Mesenchymal stem cell (in vitro differentiated cells and primary cell): ENCODE results near the gene GIN1.
A peak's percentile ranks its signal among the peaks of the same experiment; 100 is the strongest.

ENCODE experiments used
- DNase-seq: peaks from one replicate; pipeline ENCODE4 v3.0.0-alpha.2; 2013
- H2AFZ ChIP-seq: one replicate; pipeline ENCODE4 v1.6.1; 2013; ENCODE audit warnings: low read depth, mild to moderate bottlenecking, control low read depth, inconsistent platforms, low read length, moderate library complexity
- H2AK5ac ChIP-seq: 2 replicates; pipeline ENCODE4 v1.6.1; 2013; ENCODE audit warnings: low read length, moderate library complexity, mild to moderate bottlenecking, inconsistent platforms; ENCODE audit not compliant: severe bottlenecking
- H2BK120ac ChIP-seq: one replicate; pipeline ENCODE4 v1.6.1; 2013; ENCODE audit warnings: low read depth, mild to moderate bottlenecking, inconsistent platforms, low read length, moderate library complexity
- H2BK12ac ChIP-seq, 2 experiments: one replicate each; pipeline ENCODE4 v1.6.1; 2013; ENCODE audit warnings: inconsistent platforms in 2 of 2, low read length in 2 of 2, mild to moderate bottlenecking in 2 of 2, moderate library complexity in 2 of 2, control low read depth in 1 of 2
- H2BK15ac ChIP-seq: one replicate; pipeline ENCODE4 v1.6.1; 2013; ENCODE audit warnings: mild to moderate bottlenecking, low read depth, inconsistent platforms; ENCODE audit not compliant: poor library complexity, severe bottlenecking
- H2BK5ac ChIP-seq: 2 replicates; pipeline ENCODE4 v1.6.1; 2013; ENCODE audit warnings: low read depth, mild to moderate bottlenecking, low read length, control low read depth, inconsistent platforms; ENCODE audit not compliant: poor library complexity, severe bottlenecking
- H3K14ac ChIP-seq, 2 experiments: one replicate each; pipeline ENCODE4 v1.6.1; 2013; ENCODE audit warnings: inconsistent platforms in 2 of 2, low read length in 2 of 2, control low read depth in 1 of 2, mild to moderate bottlenecking in 1 of 2, moderate library complexity in 1 of 2
- H3K18ac ChIP-seq, 2 experiments: one replicate each; pipeline ENCODE4 v1.6.1; 2013; ENCODE audit warnings: inconsistent platforms in 2 of 2, low read length in 2 of 2, control low read depth in 1 of 2, low read depth in 1 of 2, mild to moderate bottlenecking in 1 of 2
- H3K23ac ChIP-seq, 2 experiments: one replicate each; pipeline ENCODE4 v1.6.1; 2013; ENCODE audit warnings: inconsistent platforms in 2 of 2, low read length in 2 of 2, mild to moderate bottlenecking in 2 of 2, moderate library complexity in 2 of 2, control low read depth in 1 of 2
- H3K27ac ChIP-seq: 2 replicates; pipeline ENCODE4 v1.5.1; 2013; ENCODE audit warnings: mild to moderate bottlenecking, moderate library complexity, low read length, control low read depth, inconsistent platforms; ENCODE audit not compliant: poor library complexity, severe bottlenecking
- H3K27me3 ChIP-seq, 2 experiments: 2 replicates each; pipeline versions ENCODE4 v1.6.1 to v1.7.0; 2013; ENCODE audit warnings: low read length in 2 of 2, mild to moderate bottlenecking in 2 of 2, moderate library complexity in 2 of 2, control low read depth in 1 of 2, inconsistent platforms in 1 of 2; ENCODE audit not compliant: control insufficient read depth in 1 of 2, insufficient read depth in 1 of 2
- H3K36me3 ChIP-seq, 2 experiments: 2 replicates each; pipeline versions ENCODE4 v1.6.1 to v1.7.0; 2013; ENCODE audit warnings: low read length in 2 of 2, control low read depth in 1 of 2, inconsistent platforms in 1 of 2, low read depth in 1 of 2, mild to moderate bottlenecking in 1 of 2; ENCODE audit not compliant: insufficient read depth in 2 of 2, control insufficient read depth in 1 of 2
- H3K4ac ChIP-seq, 2 experiments: one replicate each; pipeline ENCODE4 v1.6.1; 2013; ENCODE audit warnings: inconsistent platforms in 2 of 2, low read length in 2 of 2, mild to moderate bottlenecking in 2 of 2, moderate library complexity in 2 of 2, control low read depth in 1 of 2, low read depth in 1 of 2
- H3K4me1 ChIP-seq: 2 replicates; pipeline ENCODE4 v1.6.1; 2013; ENCODE audit warnings: low read depth, low read length, control low read depth; ENCODE audit not compliant: control insufficient read depth, insufficient read depth
- H3K4me2 ChIP-seq: 2 replicates; pipeline ENCODE4 v1.6.1; 2013; ENCODE audit warnings: low read length, mild to moderate bottlenecking, inconsistent platforms; ENCODE audit not compliant: poor library complexity, severe bottlenecking
- H3K4me3 ChIP-seq, 2 experiments: 2 replicates each; pipeline versions ENCODE4 v1.5.1 to v1.7.0; 2013; ENCODE audit warnings: low read length in 2 of 2, mild to moderate bottlenecking in 2 of 2, control low read depth in 1 of 2, low read depth in 1 of 2; ENCODE audit not compliant: insufficient read depth in 1 of 2
- H3K79me1 ChIP-seq: replicated peaks from 2 replicates; pipeline ENCODE4 v1.6.1; 2013; ENCODE audit warnings: mild to moderate bottlenecking, control low read depth, low read length, inconsistent platforms; ENCODE audit not compliant: poor library complexity, severe bottlenecking
- H3K9ac ChIP-seq: 2 replicates; pipeline ENCODE4 v1.7.0; 2013; ENCODE audit warnings: mild to moderate bottlenecking, low read length, moderate library complexity
- H3K9me3 ChIP-seq: 2 replicates; pipeline ENCODE4 v1.7.0; 2013; ENCODE audit warnings: mild to moderate bottlenecking, low read length; ENCODE audit not compliant: control insufficient read depth
- H4K8ac ChIP-seq: one replicate; pipeline ENCODE4 v1.6.1; 2013; ENCODE audit warnings: inconsistent platforms, mild to moderate bottlenecking, low read length, moderate library complexity
- H4K91ac ChIP-seq: one replicate; pipeline ENCODE4 v1.6.1; 2013; ENCODE audit warnings: mild to moderate bottlenecking, low read length, inconsistent platforms
- WGBS: methylation state at CpG from one replicate; pipeline ENCODE4 v1.1.7; 2013; ENCODE audit warnings: mixed read lengths; 5-methylcytosine and 5-hydroxymethylcytosine counted together

Gene GIN1

GRCh38 chr5:103119070-103119764 is 721 bp downstream of the GIN1 start:
- Histone ChIP-seq H2BK15ac (no peak overlapping the region), H3K79me1 (peaks cover 6% of the 10 kb centered on the region), H3K23ac (no peak overlapping the region), H2BK120ac (peak overlapping the region; percentile 15), H2BK5ac (peak overlapping the region; percentile 63), H3K4me2 (peak overlapping the region; percentile 60), H3K4ac (peak overlapping the region in 1 of 2 experiments; percentile 77), H3K14ac (no peak overlapping the region), H3K4me3 (peak overlapping the region; percentile 54 to 99), H3K27ac (peak overlapping the region; percentile 98), H3K27me3 (no peaks in the 10 kb centered on the region), H2BK12ac (no peak overlapping the region), H4K8ac (peak overlapping the region; percentile 70), H3K18ac (peak overlapping the region; percentile 75 to 94), H3K9ac (peak overlapping the region; percentile 97), H2AK5ac (no peak overlapping the region), H3K9me3 (no peaks in the 10 kb centered on the region), H3K4me1 (no peaks in the 10 kb centered on the region), H3K36me3 (no peaks in the 10 kb centered on the region), H2AFZ (peak overlapping the region; percentile 85), H4K91ac (no peak overlapping the region)
- 2% methylated on average over 14 of the region's 15 CpGs for WGBS
- DNase-seq, result no peak

- DNase-seq, result no peak
- no peaks in the 10 kb centered on the region for H3K27me3 ChIP-seq
- H3K18ac ChIP-seq, result no peak overlapping the region
- H2AFZ ChIP-seq, result no peak overlapping the region
- H2BK5ac ChIP-seq, result no peak overlapping the region
- no peak overlapping the region for H2BK15ac ChIP-seq
- H3K4me1 ChIP-seq, result no peaks in the 10 kb centered on the region
- no peak overlapping the region for H2AK5ac ChIP-seq
- H3K4ac ChIP-seq, result no peak overlapping the region
- no peak overlapping the region for H3K4me3 ChIP-seq
- H3K9ac ChIP-seq, result peak overlapping the region; percentile 97
- H3K23ac ChIP-seq, result no peak overlapping the region
- WGBS, result 100% methylated on average over 1 of the region's 4 CpGs
- H3K14ac ChIP-seq, result no peak overlapping the region
- H2BK12ac ChIP-seq, result no peak overlapping the region
- no peaks in the 10 kb centered on the region for H3K9me3 ChIP-seq
- peaks cover 7% of the 10 kb centered on the region for H3K79me1 ChIP-seq
- no peak overlapping the region for H3K4me2 ChIP-seq
- no peak overlapping the region for H2BK120ac ChIP-seq
- no peak overlapping the region for H3K27ac ChIP-seq
- H4K8ac ChIP-seq, result no peak overlapping the region
- H4K91ac ChIP-seq, result no peak overlapping the region
- H3K36me3 ChIP-seq, result no peaks in the 10 kb centered on the region
Observed at GRCh38 chr5:103117471-103117991, 2.4 kb downstream of the GIN1 start.

- H3K23ac ChIP-seq, result no peak overlapping the region
- no peak overlapping the region for H2BK5ac ChIP-seq
- H3K14ac ChIP-seq, result no peak overlapping the region
- no peaks in the 10 kb centered on the region for H3K36me3 ChIP-seq
- H2BK120ac ChIP-seq, result no peak overlapping the region
- no peak overlapping the region for H3K4ac ChIP-seq
- peaks cover 12% of the 10 kb centered on the region for H3K79me1 ChIP-seq
- H2BK12ac ChIP-seq, result no peak overlapping the region
- H4K91ac ChIP-seq, result no peak overlapping the region
- H3K27me3 ChIP-seq, result no peaks in the 10 kb centered on the region
- no peak overlapping the region for H3K9ac ChIP-seq
- no peak overlapping the region for H3K4me2 ChIP-seq
- no peak overlapping the region for H4K8ac ChIP-seq
- DNase-seq, result no peak
- H3K27ac ChIP-seq, result no peak overlapping the region
- H3K4me3 ChIP-seq, result no peak overlapping the region
- no peak overlapping the region for H2BK15ac ChIP-seq
- no peak overlapping the region for H2AFZ ChIP-seq
- no peak overlapping the region for H3K18ac ChIP-seq
- WGBS, result 93% methylated on average over 2 of the region's 2 CpGs
- H3K4me1 ChIP-seq, result no peaks in the 10 kb centered on the region
- no peaks in the 10 kb centered on the region for H3K9me3 ChIP-seq
- H2AK5ac ChIP-seq, result no peak overlapping the region
Observed at GRCh38 chr5:103114440-103114839, 5.5 kb downstream of the GIN1 start.

GRCh38 chr5:103112910-103113309 is 7.0 kb downstream of the GIN1 start:
- Histone ChIP-seq H2AK5ac (no peak overlapping the region), H3K4me3 (no peak overlapping the region), H3K79me1 (peaks cover 13% of the 10 kb centered on the region), H3K9me3 (no peaks in the 10 kb centered on the region), H2BK5ac (no peak overlapping the region), H3K27ac (no peak overlapping the region), H4K8ac (no peak overlapping the region), H3K4ac (no peak overlapping the region), H3K36me3 (no peaks in the 10 kb centered on the region), H3K9ac (no peak overlapping the region), H2BK12ac (no peak overlapping the region), H4K91ac (no peak overlapping the region), H2BK15ac (no peak overlapping the region), H2AFZ (no peak overlapping the region), H3K14ac (no peak overlapping the region), H3K27me3 (no peaks in the 10 kb centered on the region), H3K23ac (no peak overlapping the region), H3K18ac (no peak overlapping the region), H2BK120ac (no peak overlapping the region), H3K4me1 (no peaks in the 10 kb centered on the region), H3K4me2 (no peak overlapping the region)
- 93% methylated on average over 1 of the region's 2 CpGs for WGBS
- no peak for DNase-seq
